Gastroesophageal sphincter (tissue), 3 donors: ENCODE measurements around the gene LRRFIP2.

Experiments used
- CTCF ChIP-seq, 4 experiments: fragments of 200-600 bp in 2 of 4; fragments of 450-650 bp in 2 of 4; sonication (generic) in 1 of 4; IDR thresholded peaks; one replicate each; pipeline ENCODE4 v1.5.1; 2017 to 2019; ENCODE audit warnings: antibody characterized with exemption in 4 of 4, mild to moderate bottlenecking in 2 of 4, moderate library complexity in 2 of 4
- POLR2A ChIP-seq, 2 donors: fragments of 450-650 bp; IDR thresholded peaks; one replicate each; pipeline ENCODE4 v1.6.1; 2017; ENCODE audit warnings: antibody characterized with exemption in 2 of 2, mild to moderate bottlenecking in 2 of 2, moderate library complexity in 1 of 2

- TF ChIP-seq CTCF (IDR thresholded peaks at IDR 0.05) = no peak
- no peak for TF ChIP-seq POLR2A (IDR thresholded peaks at IDR 0.05)
Measured at GRCh38 chr3:37064747-37065146, 109.6 kb downstream of the LRRFIP2 start.
